NCI-H526 treated with DMSO at 0.1 percent for 48 hours (cell line): Measurements from ENCODE around the gene MESD.

Source experiments
- DNase-seq: peaks from one replicate; lab custom pipeline; 2025; lab: John Stamatoyannopoulos, UW

Gene MESD

GRCh38 chr15:80904998-80905397 is 84.6 kb downstream of the MESD start:
- no peak for DNase-seq

GRCh38 chr15:80902298-80902801 is 87.3 kb downstream of the MESD start:
- no peak for DNase-seq

GRCh38 chr15:80898040-80898439 is 91.6 kb downstream of the MESD start:
- DNase-seq, result no peak
